Neural cell (in vitro differentiated cells): ENCODE data around the gene GAB2.
"Not testable (repeated sequence)": the region's sequence is repeated elsewhere in the genome, so short reads cannot be mapped to it uniquely, and the experiment has no call there.

Experiments used
- EZH2 ChIP-seq: fragments of 200-600, 300-800 bp; shearing (Covaris generic), sonication (generic); IDR thresholded peaks from 2 replicates; pipeline ENCODE4 v1.6.1; 2014; ENCODE audit warnings: antibody characterized with exemption, low read length, borderline replicate concordance, mild to moderate bottlenecking; ENCODE audit not compliant: insufficient read depth, poor library complexity, severe bottlenecking
- TF ChIP-seq, protein P1 (sequence below): fragments of 450-650 bp; IDR thresholded peaks from 2 replicates; pipeline ENCODE4 v1.5.1; 2014; ENCODE audit warnings: antibody characterized with exemption, mild to moderate bottlenecking, moderate library complexity; ENCODE audit not compliant: poor library complexity, severe bottlenecking

DNA sequence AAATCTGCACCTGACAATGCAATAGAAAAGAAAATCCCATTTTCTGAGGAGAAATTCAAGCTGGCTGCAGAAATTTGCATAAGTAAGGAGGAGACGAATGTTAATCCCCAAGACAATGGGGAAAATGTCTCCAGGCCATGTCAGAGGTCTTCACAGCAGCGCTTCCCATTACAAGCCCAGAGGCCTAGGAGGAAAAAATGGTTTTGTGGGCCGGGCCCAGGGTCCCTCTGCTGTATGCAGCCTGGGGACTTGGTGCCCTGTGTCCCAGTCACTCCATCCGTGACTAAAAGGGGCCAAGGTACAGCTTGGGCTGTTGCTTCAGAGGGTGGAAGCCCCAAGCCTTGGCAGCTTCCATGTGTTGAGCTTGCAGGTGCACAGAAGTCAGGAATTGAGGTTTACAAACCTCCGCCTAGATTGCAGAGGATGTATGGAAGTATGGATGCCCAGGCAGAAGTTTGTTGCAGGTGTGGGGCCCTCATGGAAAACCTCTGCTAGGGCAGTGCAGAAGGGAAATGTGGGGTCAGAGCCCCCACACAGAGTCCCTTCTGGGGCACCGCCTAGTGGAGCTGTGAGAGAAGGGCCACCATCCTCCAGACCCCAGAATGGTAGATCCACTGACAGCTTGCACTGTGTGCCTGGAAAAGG is 144.9 kb downstream of the GAB2 start:
- TF ChIP-seq, protein P1, sequence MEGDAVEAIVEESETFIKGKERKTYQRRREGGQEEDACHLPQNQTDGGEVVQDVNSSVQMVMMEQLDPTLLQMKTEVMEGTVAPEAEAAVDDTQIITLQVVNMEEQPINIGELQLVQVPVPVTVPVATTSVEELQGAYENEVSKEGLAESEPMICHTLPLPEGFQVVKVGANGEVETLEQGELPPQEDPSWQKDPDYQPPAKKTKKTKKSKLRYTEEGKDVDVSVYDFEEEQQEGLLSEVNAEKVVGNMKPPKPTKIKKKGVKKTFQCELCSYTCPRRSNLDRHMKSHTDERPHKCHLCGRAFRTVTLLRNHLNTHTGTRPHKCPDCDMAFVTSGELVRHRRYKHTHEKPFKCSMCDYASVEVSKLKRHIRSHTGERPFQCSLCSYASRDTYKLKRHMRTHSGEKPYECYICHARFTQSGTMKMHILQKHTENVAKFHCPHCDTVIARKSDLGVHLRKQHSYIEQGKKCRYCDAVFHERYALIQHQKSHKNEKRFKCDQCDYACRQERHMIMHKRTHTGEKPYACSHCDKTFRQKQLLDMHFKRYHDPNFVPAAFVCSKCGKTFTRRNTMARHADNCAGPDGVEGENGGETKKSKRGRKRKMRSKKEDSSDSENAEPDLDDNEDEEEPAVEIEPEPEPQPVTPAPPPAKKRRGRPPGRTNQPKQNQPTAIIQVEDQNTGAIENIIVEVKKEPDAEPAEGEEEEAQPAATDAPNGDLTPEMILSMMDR, result not testable (repeated sequence)
- TF ChIP-seq EZH2, result not testable (repeated sequence)
